ENCODE measurements around the gene MRPL24.

The MRPL24 gene

GRCh38 chr1:156692925-156693847 lies 47.7 kb downstream of the MRPL24 start (continued):
- TF ChIP-seq FEZF1 (tag by site-specific recombination; IDR thresholded peaks at IDR 0.05) = no peak
- peak; percentile 45; the same call in 1 of the 2 replicates for TF ChIP-seq PRDM10 (tag by site-specific recombination; IDR thresholded peaks at IDR 0.05)
- TF ChIP-seq, protein P1, sequence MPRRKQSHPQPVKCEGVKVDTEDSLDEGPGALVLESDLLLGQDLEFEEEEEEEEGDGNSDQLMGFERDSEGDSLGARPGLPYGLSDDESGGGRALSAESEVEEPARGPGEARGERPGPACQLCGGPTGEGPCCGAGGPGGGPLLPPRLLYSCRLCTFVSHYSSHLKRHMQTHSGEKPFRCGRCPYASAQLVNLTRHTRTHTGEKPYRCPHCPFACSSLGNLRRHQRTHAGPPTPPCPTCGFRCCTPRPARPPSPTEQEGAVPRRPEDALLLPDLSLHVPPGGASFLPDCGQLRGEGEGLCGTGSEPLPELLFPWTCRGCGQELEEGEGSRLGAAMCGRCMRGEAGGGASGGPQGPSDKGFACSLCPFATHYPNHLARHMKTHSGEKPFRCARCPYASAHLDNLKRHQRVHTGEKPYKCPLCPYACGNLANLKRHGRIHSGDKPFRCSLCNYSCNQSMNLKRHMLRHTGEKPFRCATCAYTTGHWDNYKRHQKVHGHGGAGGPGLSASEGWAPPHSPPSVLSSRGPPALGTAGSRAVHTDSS (tag by site-specific recombination; IDR thresholded peaks at IDR 0.05) = no peak
- no peak for TF ChIP-seq ZFP37 (tag by site-specific recombination; IDR thresholded peaks at IDR 0.05)
- no peak for TF ChIP-seq KLF9 (tag by site-specific recombination; IDR thresholded peaks at IDR 0.05; ENCODE audit: low read depth)
- TF ChIP-seq ZNF366 (tag by site-specific recombination; conservative IDR thresholded peaks at IDR 0.05) = peak; percentile 94
- TF ChIP-seq ZNF175 (tag by site-specific recombination; IDR thresholded peaks at IDR 0.05) = no peak
- TF ChIP-seq, protein P2, sequence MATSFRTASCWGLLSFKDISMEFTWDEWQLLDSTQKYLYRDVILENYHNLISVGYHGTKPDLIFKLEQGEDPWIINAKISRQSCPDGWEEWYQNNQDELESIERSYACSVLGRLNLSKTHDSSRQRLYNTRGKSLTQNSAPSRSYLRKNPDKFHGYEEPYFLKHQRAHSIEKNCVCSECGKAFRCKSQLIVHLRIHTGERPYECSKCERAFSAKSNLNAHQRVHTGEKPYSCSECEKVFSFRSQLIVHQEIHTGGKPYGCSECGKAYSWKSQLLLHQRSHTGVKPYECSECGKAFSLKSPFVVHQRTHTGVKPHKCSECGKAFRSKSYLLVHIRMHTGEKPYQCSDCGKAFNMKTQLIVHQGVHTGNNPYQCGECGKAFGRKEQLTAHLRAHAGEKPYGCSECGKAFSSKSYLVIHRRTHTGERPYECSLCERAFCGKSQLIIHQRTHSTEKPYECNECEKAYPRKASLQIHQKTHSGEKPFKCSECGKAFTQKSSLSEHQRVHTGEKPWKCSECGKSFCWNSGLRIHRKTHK (tag by site-specific recombination; IDR thresholded peaks at IDR 0.05) = no peak
- TF ChIP-seq, protein P3, sequence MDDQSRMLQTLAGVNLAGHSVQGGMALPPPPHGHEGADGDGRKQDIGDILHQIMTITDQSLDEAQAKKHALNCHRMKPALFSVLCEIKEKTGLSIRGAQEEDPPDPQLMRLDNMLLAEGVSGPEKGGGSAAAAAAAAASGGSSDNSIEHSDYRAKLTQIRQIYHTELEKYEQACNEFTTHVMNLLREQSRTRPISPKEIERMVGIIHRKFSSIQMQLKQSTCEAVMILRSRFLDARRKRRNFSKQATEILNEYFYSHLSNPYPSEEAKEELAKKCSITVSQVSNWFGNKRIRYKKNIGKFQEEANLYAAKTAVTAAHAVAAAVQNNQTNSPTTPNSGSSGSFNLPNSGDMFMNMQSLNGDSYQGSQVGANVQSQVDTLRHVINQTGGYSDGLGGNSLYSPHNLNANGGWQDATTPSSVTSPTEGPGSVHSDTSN (CRISPR knock-in tag; IDR thresholded peaks at IDR 0.05) = no peak
- no peak for TF ChIP-seq ZBTB49 (tag by site-specific recombination; IDR thresholded peaks at IDR 0.05; ENCODE audit: low read depth)
- TF ChIP-seq ZNF202 (tag by site-specific recombination; IDR thresholded peaks at IDR 0.05; ENCODE audit: borderline replicate concordance) = no peak
- no peak for TF ChIP-seq ZNF585B (tag by site-specific recombination; IDR thresholded peaks at IDR 0.05)
- no peak for TF ChIP-seq ZBTB11 (tag by site-specific recombination; conservative IDR thresholded peaks at IDR 0.05; ENCODE audit: low read depth)
- TF ChIP-seq ZNF76 (tag by site-specific recombination; IDR thresholded peaks at IDR 0.05; ENCODE audit: borderline replicate concordance, low read depth) = no peak
- TF ChIP-seq HOXA7 (CRISPR knock-in tag; IDR thresholded peaks at IDR 0.05; ENCODE audit: borderline replicate concordance) = no peak
- TF ChIP-seq ZNF221 (tag by site-specific recombination; IDR thresholded peaks at IDR 0.05; ENCODE audit: borderline replicate concordance) = no peak
- 0 out of 2 replicates have a peak, but pooled peaks have one; percentile 22 for TF ChIP-seq ZNF629 (tag by site-specific recombination; IDR thresholded peaks at IDR 0.05)
- TF ChIP-seq ZNF596 (tag by site-specific recombination; IDR thresholded peaks at IDR 0.05) = peak; percentile 10; the same call in 1 of the 2 replicates
- peak; percentile 47 for TF ChIP-seq SP2 (tag by site-specific recombination; IDR thresholded peaks at IDR 0.05)
- TF ChIP-seq MZF1 (tag by site-specific recombination; IDR thresholded peaks at IDR 0.05; ENCODE audit: borderline replicate concordance) = no peak
- TF ChIP-seq BCL6B (tag by site-specific recombination; IDR thresholded peaks at IDR 0.05) = no peak
- TF ChIP-seq HOXD13 (CRISPR knock-in tag; IDR thresholded peaks at IDR 0.05; ENCODE audit: borderline replicate concordance) = no peak

All from HEK293 (cell line).